ENCODE measurements around the gene DUOXA2.
"Not testable (repeated sequence)": the region's sequence is repeated elsewhere in the genome, so short reads cannot be mapped to it uniquely, and the experiment has no call there.

The DUOXA2 gene

DNA sequence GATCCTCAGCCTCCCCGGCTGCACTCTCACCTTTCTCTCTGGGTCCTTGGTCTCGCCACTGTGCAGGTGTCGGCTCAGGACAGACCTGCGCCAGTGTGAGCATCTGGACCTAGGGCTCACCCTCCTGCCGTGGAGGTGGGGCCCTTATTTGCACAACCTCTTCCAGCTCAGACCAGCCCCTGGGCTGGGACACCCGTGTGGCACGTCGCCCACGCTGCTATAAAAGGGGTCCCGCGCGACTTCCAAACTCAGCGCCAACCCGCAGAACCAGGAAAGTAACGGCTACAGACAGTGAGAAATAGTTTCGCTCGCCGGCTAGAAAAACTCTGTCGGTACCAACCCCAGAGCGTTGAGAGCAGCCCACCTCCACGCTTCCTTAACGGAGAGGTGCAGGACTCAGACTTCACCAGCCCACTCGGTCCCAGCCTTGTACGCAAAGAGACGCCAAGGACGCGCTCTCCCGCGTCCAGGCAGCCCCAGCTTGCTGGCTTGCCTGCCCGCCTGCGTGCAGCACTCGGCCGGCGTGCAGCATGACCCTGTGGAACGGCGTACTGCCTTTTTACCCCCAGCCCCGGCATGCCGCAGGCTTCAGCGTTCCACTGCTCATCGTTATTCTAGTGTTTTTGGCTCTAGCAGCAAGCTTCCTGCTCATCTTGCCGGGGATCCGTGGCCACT is at the start of gene DUOXA2, which contains the start of gene DUOX2:
Gene DUOXA2, plus strand, starts transcription at position 251 of the 675 bp plus-strand sequence. Its CDS starts 280 bp downstream, at position 531.
Gene DUOX2, minus strand, starts transcription at position 97 of the 675 bp plus-strand sequence. CDS start 761 bp downstream, outside the sequence.
- DNase-seq = no peak

DNA sequence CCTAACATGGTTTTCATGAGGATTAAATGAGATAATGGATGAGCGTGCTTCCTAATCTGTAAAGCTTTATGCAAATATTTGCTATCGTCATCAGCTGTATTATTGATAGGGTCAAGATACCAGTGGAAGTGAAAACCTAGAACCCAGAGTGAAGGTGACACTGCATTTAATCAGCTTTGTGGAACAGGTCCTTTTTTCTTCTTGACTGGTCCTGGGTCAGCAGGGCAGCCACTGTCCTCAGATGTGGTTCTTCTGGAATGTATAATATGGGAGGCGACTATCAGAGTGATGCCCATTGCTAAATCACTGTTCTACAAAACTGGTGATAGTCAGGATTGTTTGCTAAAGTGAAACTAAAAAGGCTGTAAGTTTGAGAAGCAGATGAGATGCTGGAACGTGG is 49.7 kb upstream of the DUOXA2 start:
- no peak for DNase-seq

DNA sequence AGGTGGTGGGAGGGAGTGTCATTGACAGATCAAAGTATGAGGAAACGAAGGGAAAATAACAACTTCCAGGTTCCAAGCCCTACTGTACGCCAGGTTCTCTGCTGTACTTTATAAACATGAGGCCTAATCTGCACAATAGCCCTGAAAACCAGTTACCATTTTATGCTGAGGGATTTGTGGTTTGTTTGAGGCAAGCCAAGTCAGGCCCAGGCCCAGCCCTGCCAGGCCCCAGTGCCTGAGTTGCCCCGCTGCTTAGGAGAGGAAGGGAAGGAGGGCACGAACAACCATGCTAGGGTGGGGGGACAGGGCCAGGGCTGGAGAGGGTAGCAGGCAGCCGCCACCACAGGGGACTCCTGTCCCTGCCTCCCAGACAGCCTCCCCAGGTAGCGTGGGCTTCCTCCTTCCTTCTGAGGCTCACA is 44.2 kb upstream of the DUOXA2 start:
- DNase-seq = not testable (repeated sequence)

DNA sequence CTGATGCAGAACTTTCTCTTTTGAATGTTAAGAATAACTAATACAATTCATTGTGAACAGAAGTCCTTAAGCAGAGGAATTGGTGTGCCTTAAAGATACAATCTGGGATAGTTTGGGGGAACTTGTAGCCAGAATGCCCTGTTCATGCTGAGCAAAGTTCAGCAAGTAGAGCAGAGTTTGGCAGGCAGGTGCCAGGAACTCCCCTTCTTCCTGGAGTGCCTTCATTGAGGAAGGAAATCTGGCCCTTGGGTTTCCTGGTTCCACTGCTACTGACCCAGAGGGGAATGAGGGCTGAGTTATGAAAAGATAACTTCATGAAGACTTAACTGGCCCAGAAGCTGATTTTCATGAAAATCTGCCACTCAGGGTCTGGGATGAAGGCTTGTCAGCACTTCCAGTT is 40.5 kb upstream of the DUOXA2 start:
- DNase-seq = not testable (repeated sequence)

DNA sequence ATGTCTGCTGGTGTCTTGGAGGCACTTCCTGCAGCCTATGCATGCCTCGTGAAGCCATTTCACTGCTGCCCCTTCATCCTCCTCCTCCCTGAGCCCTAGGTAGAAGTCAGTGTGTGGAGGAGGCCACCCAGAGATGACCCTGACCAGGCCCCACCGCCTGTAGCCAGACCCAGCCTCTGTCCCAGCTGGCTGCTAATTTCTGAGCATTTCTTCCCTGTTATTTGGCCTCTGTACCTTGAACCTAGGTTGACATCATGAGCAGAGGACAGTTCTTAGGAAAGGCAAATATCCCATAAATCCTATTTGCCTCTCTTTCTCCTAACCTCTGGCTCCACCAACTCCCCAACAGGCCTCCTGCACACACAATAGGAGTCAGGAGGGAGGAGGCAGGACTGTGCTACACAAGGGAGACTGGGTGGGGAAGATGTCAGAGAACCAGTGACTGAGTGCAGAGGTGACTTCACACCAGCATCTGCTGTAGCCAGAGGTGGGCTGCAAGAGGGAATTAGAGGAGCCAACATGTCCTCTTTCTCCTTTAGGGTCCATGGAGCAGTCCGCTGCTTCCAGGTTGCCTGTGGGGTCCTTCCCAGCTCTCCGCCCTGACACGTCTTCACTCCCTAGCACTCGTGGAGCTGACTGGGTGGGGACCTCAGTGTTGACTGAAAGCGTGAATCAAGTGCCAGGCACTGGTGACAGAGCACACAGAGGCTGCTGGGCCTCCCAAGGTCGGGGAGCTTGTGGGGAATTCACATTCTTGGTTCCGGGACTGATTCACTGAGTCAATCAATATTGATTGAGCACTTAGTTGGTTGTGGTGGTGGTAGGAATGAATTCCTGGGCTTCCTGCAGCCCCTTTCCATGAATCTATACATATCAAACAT is 38.4 kb upstream of the DUOXA2 start:
- not testable (repeated sequence) for DNase-seq

DNA sequence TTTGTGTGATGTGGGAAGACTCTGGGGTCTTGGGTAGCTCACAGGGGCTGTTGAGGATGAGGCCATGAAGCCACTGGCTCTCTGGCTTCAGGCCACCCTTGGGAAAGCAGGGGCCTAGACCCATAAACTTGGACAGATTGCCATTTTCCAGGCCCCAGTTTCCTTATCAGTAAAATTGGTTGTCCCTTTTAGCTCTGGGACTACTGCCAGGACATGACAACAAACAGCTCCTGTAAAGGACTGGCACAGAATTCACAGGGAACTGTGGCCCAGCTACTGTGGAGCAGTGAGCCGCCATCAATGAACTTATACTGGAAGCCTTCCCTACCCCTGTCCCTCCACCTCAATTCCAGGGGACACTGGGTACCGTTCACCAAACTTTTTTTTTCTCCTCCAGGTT is 36.7 kb upstream of the DUOXA2 start:
- not testable (repeated sequence) for DNase-seq

DNA sequence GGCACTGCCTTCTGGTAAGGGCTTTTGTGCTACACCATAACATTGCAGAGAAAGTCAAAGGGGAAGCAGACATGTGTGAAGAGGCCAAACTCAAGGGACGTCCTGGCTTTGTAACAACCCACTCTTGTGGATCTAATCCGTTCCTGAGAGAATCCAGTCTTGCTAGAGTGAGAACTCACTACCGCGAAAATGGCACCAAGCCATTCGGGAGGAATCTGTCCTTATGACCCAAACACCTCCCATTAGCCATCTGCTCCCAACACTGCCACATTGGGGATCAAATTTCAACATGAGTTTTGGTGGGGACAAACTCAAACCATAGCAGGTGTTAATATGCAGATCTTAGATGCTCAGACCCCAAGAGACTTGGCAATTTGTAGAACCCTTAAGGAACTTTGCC is 34.9 kb upstream of the DUOXA2 start:
- not testable (repeated sequence) for DNase-seq

DNA sequence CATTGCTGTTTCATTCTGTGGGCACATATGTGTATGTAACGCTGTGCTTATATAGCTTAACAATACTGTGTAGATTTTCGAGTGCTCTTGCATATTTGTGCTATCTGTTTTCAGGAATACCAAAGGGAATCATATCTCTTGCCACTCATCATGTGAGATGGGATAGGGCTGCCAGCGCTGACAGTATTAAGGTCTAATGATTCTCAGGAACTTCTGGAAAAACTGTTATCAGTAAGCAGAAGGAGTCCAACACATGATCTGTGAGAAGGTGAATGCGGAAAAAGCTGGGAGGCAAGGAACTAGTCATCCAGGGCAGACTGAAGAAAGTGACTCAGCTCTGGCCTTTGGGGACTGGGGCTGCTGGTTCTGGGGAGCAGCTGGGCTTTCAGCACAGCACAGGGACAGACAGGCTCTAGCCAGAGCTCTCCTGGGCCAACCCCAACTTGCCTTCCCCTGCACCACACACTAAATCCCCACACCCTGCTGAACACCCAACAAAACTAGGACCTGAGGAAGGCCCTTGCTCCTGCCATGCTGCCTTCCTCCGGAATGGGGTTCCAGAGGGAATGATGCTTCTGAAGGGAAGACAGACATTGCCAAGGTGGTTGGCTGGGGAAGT is 34.4 kb upstream of the DUOXA2 start:
- DNase-seq = not testable (repeated sequence)

DNA sequence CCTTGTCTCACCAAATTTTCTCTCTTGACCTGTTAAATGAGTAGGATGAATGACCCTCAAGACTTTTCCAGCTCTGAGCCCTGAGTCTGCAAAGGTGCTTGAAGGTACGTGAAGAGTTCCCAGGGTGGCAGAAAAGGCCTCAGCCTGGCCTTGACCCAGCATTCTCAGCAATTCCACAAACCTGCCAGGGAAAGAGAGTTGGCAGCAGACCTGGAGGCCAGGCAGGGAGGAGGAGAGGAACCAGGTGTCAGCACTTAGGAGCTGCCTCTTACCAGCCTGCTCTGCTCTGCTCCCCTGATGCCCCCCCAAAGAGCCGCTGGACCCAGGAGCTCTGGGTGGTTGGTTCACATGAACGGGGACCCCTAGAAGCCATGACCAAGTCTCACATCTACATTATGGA is 33.5 kb upstream of the DUOXA2 start:
- not testable (repeated sequence) for DNase-seq

DNA sequence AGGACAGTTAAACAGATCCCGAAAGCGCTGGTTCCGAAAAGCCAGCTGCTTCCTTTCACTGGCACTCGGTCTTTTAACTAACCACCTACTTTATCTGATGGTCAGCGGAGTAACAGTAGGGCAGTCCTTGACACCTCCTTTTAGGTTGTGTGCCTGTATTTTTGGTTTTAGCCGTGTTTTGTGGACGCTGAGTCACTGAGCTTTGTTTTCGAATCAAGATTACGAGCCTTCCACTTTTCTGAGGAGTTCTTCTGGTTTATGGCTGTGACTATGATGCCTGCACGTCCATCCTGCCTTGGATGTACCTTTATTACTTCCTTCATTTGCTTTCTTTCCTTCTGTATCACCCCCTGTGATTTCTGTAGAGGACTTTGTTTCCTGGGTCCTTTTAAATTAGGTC is 31.7 kb upstream of the DUOXA2 start:
- not testable (repeated sequence) for DNase-seq

DNA sequence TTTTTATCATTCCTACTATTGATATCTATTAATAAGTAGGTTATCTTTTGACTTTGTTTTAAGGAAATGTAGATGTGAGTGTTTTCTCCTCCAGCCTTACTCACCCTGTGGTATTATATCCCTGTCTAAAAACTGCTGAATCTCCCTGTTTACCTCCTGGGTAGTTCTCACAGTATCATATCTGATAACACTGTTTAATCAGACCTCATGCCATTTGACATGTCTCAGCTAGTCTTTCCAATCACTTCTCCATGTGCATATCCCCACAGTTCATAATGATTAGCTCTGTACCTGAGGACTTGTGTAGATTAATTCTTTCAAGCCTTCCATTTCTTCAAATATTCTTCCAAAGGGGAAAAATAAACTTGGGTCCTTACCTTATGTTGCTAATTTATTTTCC is 30.9 kb upstream of the DUOXA2 start:
- DNase-seq = no peak

DNA sequence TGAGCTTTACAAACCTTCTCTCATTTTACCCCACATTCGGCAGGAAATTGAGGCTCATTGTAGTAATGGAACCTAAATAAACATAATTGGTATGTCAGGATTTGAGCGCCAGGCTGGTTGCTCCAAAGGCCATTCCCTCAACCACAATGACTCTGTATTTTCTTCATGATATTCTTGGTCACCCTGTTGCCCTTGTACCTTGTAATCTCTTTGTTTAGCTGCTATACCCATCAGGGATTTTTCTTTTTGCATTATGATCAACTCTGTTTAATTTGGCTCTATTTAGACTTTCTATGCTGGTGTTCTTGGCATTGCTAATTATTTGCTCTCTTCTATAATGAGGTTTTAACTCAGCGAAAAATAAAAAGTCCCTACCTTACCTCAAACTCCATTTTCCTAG is 30.0 kb upstream of the DUOXA2 start:
- DNase-seq = no peak

DNA sequence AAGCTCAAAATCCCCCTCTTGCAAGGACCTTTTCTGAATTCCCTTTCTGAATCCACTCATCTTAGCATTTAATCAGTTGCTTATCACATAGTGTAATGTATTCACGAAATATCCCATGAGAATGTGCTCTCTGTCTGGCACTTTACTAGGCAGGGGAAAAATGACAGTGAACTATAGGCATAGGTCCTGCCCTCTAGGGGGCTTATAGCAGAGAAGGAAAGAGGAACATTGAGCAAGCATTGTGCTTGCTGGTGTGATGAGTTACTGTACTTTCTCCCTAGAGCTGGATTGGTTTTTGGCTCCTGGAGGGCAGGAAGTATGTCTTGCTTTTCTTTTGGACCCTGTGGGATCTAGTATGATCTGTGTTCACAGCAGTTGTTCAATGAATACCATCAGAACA is 26.6 kb upstream of the DUOXA2 start:
- DNase-seq = no peak

DNA sequence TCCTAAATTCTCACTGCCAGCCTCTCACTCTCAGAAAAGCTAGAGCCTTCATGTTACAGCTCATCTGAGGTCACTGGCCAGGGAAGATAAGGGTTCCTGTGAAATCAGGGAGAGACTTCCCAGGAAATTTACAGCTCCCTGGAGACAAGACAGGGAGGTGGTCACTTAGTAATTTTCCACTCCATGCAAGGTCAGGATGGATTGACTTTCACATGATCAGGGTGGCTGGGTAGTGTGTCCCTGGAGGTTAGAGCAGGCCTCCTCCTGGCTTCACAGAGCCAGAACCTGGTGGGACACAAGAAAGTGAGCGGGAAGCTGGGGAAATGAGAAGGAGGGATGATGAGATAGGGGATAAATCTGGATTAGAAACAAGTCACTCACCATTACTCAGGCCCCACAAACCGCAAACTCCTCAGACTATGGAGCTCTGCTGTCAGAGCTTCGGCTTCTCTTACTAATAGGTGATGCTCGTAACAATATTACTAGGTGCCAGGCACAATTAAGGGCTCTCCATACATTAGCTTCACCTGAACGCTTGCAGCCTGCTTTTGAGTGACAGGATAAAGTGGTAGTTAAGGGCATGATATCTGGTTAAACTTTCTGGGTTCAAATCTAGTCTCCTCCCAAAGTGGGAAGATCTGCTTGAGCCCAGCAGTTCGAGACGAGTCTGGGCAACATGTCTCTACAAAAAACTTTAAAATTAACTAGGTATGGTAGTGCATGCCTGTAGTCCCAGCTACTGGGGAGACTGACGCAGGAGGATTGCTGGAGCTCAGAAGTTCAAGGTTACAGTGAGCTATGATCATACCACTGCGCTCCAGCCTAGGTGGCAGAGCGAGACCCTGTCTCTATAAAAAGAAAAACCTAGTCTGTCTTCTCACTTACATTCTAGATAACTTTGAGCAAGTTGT is 25.1 kb upstream of the DUOXA2 start:
- no peak for DNase-seq

DNA sequence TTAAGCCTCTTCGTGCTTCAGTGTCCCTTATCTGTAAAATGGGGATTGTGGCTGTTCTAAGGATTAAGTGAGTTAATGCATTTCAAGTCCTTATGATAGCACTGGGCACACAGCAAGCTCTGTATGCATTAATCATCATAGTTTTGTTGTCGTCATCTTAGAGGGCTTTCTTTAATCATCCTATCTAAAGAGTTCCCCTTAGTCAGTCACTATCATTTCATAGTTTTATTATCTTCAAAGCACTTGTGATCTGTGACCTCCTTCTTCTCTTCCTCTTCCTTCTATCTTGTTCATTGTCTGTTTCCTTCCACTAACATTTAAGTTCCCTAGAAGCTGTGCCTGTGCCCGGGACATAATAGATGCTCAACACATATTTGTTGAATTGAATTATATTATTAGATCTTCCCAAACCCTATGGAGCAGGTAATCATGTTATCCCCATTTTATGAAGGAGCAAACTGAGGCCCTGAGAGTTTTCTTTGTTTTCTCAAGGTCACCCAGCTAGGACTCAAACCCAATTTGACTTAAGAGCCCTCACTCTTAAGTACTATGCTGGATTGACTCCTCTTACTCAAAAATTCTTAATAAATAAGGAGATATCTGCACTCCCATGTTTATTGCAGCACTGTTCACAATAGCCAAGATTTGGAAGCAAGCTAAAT is 24.3 kb upstream of the DUOXA2 start:
- DNase-seq = no peak

DNA sequence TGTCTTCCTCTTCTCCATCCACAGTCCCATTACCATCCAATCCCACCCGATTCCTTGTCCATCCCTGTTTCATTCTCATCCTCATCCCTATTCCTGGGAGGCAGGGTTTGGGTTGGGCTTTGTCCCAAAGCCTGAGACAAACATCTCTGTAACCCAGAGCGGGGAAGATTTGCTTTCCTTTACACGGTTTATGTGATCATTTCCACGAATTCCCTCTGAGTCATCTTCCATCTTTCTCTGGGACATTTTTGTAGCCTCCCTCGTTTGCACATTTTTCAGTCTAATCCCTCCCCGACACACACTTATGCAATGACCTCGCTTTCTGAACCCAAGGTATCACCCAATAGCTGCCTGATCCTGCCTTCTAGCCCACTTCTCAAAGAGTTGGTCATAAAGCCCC is 23.0 kb upstream of the DUOXA2 start:
- DNase-seq = no peak

DNA sequence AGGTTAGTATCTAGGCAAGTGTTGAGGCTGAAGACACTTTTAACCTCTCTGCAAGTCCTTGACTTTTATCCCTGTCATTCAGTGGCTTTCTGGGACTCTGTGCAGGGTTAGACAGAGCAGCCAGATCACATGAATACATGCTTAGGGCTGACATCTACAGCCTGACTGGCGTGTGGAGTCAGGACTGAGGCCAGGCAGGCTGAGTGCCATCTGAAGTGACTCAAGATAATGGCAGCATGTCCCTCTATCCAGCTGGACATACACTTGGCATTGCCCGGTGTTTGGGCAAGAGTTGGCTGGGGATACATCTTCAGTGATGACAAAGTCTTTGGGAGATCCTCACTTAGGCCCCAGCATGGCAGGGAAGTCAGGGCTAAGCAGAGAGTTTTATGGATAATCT is 22.6 kb upstream of the DUOXA2 start:
- DNase-seq = no peak

DNA sequence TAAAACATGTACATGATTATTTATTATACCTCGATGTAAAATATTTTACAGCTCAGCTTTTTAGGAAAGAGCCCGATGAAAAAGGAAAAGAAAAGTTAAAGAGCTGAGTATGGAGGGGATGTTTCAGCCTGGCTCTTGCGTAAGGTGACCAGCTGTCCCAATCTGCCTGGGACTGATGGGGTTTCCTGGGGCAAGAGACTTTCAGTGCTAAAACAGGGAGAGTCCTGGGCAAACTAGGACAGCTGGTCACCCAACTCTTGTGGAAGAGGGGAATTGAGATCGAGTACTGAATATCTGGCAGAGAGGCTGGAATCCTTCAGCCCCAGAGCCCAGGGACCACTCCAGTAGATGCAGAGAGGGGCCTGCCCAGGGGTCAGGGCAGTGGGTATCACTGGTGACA is 21.1 kb upstream of the DUOXA2 start:
- DNase-seq = no peak

DNA sequence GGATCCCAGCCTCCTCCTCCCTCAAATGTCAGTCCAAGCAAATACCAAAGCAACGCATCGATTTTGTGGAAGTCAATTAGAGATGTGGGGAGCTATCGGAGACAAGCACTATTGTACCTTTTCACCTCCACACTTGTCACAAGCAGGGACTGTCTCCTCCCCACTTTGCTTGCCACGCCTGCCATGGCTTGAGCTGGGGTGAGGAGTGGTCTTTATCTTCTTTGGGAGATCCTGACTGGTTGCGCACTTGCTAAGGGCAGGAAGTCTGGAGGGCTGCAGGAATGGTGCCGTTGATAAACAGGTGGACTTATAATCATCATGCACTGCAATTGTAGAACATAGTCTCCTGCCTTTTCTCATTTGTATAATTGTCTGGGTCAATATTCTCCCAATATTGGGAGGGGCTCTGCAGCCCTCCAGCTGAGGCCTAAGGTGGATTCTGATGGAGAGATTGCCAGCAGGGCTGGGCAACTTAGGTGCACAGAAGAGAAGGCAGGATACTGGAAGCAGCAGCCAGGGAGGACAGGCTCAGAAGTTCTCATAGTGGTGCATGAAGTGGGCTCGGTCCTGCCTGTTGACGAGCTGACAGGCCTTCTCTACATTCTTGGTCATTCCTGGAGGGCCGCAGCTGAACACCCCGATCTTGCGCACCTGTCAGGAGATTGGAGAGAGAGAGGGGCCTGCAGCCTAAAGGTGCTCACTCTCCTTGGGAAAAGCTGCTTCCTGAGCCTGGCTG is 20.3 kb upstream of the DUOXA2 start:
- DNase-seq = no peak

DNA sequence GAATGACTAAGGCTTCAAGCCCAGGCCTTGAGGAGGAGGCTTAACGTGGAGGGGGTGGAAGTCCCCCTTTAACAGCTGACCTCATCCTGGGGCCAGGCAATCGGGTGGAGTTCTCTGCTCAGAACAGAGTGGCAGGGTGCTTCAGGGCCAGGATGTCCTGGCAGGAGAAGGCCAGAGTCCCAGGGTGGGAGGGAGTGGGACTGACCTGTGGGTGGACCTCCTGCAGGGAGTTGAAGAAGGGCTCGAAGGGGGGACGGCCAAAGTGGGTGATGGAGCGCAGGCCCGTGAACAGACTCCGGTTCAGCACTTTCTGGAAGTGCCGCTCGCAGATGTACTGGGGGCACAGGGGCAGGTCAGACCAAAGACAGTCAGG is 19.8 kb upstream of the DUOXA2 start:
- DNase-seq = no peak

DNA sequence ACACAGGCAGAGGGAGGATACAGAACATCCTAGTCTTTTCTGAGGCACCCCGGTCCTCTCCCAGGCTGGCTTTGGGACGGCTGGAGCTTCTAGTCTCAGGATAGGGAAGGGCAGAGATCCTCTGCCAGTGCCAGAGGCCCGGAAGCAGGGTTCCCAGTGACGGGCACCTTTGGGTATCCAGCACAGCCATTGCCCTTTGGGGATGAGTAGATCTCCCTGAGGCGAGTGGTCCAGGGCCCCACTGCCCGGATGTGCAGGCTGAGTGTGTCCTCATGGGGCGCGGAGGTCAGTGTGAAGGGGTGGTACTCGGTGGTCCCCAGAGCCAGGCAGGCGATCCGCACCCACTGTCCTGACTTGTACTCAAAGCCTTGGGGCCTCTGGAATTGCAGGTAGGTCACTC is 18.5 kb upstream of the DUOXA2 start:
- DNase-seq = no peak

All from activated CD4-positive, alpha-beta T cell treated with anti-CD3 and anti-CD28 coated beads, Interleukin-2, amount 50 U/mL, for 48 hours (primary cell).